Small intestine (tissue), 16 donors: ENCODE data around the gene MOSMO. TPM values are rescaled to one million over a fixed set of nuclear protein-coding genes. Genes with fewer than 3 reads are reported as not detected.
A peak's percentile ranks its signal among the peaks of the same experiment; 100 is the strongest.

ENCODE experiments used
- DNase-seq, 2 donors: peaks; one replicate each; pipeline versions ENCODE4 v3.0.0 to v3.0.0-alpha.2; 2013
- FAIRE-seq: peaks from 2 replicates; lab custom pipeline; 2012; peaks lifted over from hg19 to GRCh38; lab: Jason Lieb, UNC
- H3K27ac ChIP-seq, 3 donors: one replicate each; pipeline ENCODE4 v1.5.1; 2013; ENCODE audit warnings: low read length in 2 of 3, mild to moderate bottlenecking in 2 of 3, control low read depth in 1 of 3, inconsistent platforms in 1 of 3, low read depth in 1 of 3, moderate library complexity in 1 of 3
- H3K27me3 ChIP-seq, 3 donors: one replicate each; pipeline ENCODE4 v1.6.1; 2013; ENCODE audit warnings: low read length in 3 of 3, inconsistent platforms in 1 of 3; ENCODE audit not compliant: control insufficient read depth in 3 of 3, insufficient read depth in 3 of 3
- H3K36me3 ChIP-seq, 3 donors: one replicate each; pipeline ENCODE4 v1.6.1; 2013; ENCODE audit warnings: low read length in 3 of 3, inconsistent platforms in 1 of 3, low read depth in 1 of 3, mild to moderate bottlenecking in 1 of 3, moderate library complexity in 1 of 3; ENCODE audit not compliant: control insufficient read depth in 3 of 3, insufficient read depth in 2 of 3
- H3K4me1 ChIP-seq, 3 donors: one replicate each; pipeline ENCODE4 v1.6.1; 2013; ENCODE audit warnings: low read length in 2 of 3, inconsistent platforms in 1 of 3, low read depth in 1 of 3, mild to moderate bottlenecking in 1 of 3, moderate library complexity in 1 of 3; ENCODE audit not compliant: control insufficient read depth in 3 of 3, insufficient read depth in 2 of 3
- H3K4me3 ChIP-seq, 3 donors: one replicate each; pipeline ENCODE4 v1.5.1; 2013; ENCODE audit warnings: low read length in 3 of 3, control low read depth in 1 of 3, inconsistent platforms in 1 of 3, low read depth in 1 of 3, mild to moderate bottlenecking in 1 of 3, moderate library complexity in 1 of 3
- H3K9me3 ChIP-seq, 2 donors: one replicate each; pipeline ENCODE4 v1.6.1; 2013; ENCODE audit warnings: low read depth in 1 of 2, low read length in 1 of 2; ENCODE audit not compliant: control insufficient read depth in 2 of 2, insufficient read depth in 1 of 2
- WGBS, 3 donors: extraction: QIAGEN DNeasy Blood & Tissue Kit; methylation state at CpG; one replicate each; pipeline ENCODE4 v1.1.7; 2013; 5-methylcytosine and 5-hydroxymethylcytosine counted together
- long read RNA-seq, 10 donors: transcript quantifications; one replicate each; lab custom pipeline, GENCODE V29; 2026
- polyA plus RNA-seq, 4 donors: library from polyadenylated mRNA; stranded (reverse) in 3 of 4; unstranded in 1 of 4; fragments of 200-250 nt in 3 of 4; fragments of 120-200 nt in 1 of 4; gene quantifications; one replicate each; pipeline versions ENCODE4 v1.2.1 to v1.2.3, GENCODE V29; 2013
- donor health status: healthy with polysubstance abuse.
- donor health status: control.
- donor health status: control.
- donor health status: Bipolar disorder and iron deficiency.
- donor health status: healthy.

MOSMO gene
- 10 to 100 TPM in 1 of 4 donors, 1 to 10 TPM in 3; 3.2 to 13.1 (median 6.4) TPM for polyA plus RNA-seq
- long read RNA-seq, donor 1: 0 reads
- long read RNA-seq, donor 2, full-length matches to known transcripts: 1 of 1 reads
- long read RNA-seq, donor 2, partial matches to known transcripts: 0 of 1 reads
- long read RNA-seq, donor 2, other reads (novel, unspliced or antisense): 0 of 1 reads
- long read RNA-seq, donor 3: 0 reads
- long read RNA-seq, donor 4, partial matches to known transcripts: 0 of 1 reads
- long read RNA-seq, donor 4, other reads (novel, unspliced or antisense): 0 of 1 reads
- long read RNA-seq, donor 5, full-length matches to known transcripts: 1 of 1 reads
- long read RNA-seq, donor 5, partial matches to known transcripts: 0 of 1 reads
- long read RNA-seq, donor 5, other reads (novel, unspliced or antisense): 0 of 1 reads
- long read RNA-seq, donor 6, full-length matches to known transcripts: 3 of 3 reads
- long read RNA-seq, donor 6, partial matches to known transcripts: 0 of 3 reads
- long read RNA-seq, donor 6, other reads (novel, unspliced or antisense): 0 of 3 reads
- long read RNA-seq, donor 7, full-length matches to known transcripts: 10 of 10 reads
- long read RNA-seq, donor 7, partial matches to known transcripts: 0 of 10 reads
- long read RNA-seq, donor 7, other reads (novel, unspliced or antisense): 0 of 10 reads
- long read RNA-seq, donor 8, partial matches to known transcripts: 0 of 1 reads
- long read RNA-seq, donor 8, other reads (novel, unspliced or antisense): 0 of 1 reads
- long read RNA-seq, donor 9: 0 reads
- long read RNA-seq, donor 10, full-length matches to known transcripts: 4 of 4 reads
- long read RNA-seq, donor 10, partial matches to known transcripts: 0 of 4 reads
- long read RNA-seq, donor 10, other reads (novel, unspliced or antisense): 0 of 4 reads

GRCh38 chr16:22007509-22008214 lies at the start of gene MOSMO:
MOSMO (plus strand) TSS chr16:22008111; CDS start chr16:22008302, 191 bp downstream.
- Histone ChIP-seq H3K9me3 (no peaks in the 10 kb centered on the region), H3K4me3 (peak within 1 kb of the TSS; percentile 89 to 96 (median 95)), H3K4me1 (peaks cover 2 to 6% (median 5%) of the 10 kb centered on the region in 3 donors), H3K27ac (peak within 1 kb of the TSS; percentile 70 to 91 (median 82)), H3K27me3 (no peaks in the 10 kb centered on the region), H3K36me3 (no peaks in the 10 kb centered on the region)
- DNase-seq (peak; percentile 65 to 81), FAIRE-seq (no peak)
- WGBS, 3 donors: 0 to 1% (median 1%) methylated on average over 50 to 78 of the region's 78 CpGs

GRCh38 chr16:21959050-21959449 lies 48.9 kb upstream of the MOSMO start:
- H3K27ac ChIP-seq: no peak overlapping the region
- H3K9me3 ChIP-seq: no peaks in the 10 kb centered on the region
- WGBS, 3 donors: 72 to 77% (median 72%) methylated on average over 3 of the region's 3 CpGs
- H3K4me1 ChIP-seq: peaks cover 0 to 4% (median 3%) of the 10 kb centered on the region in 3 donors
- H3K27me3 ChIP-seq: no peaks in the 10 kb centered on the region
- H3K36me3 ChIP-seq: peaks cover 22 to 44% (median 24%) of the 10 kb centered on the region in 3 donors
- no peak overlapping the region for H3K4me3 ChIP-seq
- FAIRE-seq: no peak
- DNase-seq: no peak

GRCh38 chr16:21962475-21962874 lies 45.4 kb upstream of the MOSMO start:
- DNase-seq (no peak), FAIRE-seq (no peak)
- Histone ChIP-seq H3K27me3 (no peaks in the 10 kb centered on the region), H3K27ac (no peak overlapping the region), H3K9me3 (no peaks in the 10 kb centered on the region), H3K4me1 (peaks cover 0 to 4% (median 0%) of the 10 kb centered on the region in 3 donors), H3K4me3 (no peak overlapping the region), H3K36me3 (peaks cover 23 to 43% (median 41%) of the 10 kb centered on the region in 3 donors)
- 85 to 90% (median 89%) methylated on average over 5 of the region's 5 CpGs for WGBS, 3 donors

- Histone ChIP-seq H3K4me3 (no peak overlapping the region), H3K9me3 (no peaks in the 10 kb centered on the region), H3K36me3 (peaks cover 23 to 47% (median 44%) of the 10 kb centered on the region in 3 donors), H3K27ac (no peak overlapping the region), H3K27me3 (no peaks in the 10 kb centered on the region), H3K4me1 (peaks cover 0 to 4% (median 0%) of the 10 kb centered on the region in 3 donors)
- 84 to 92% (median 88%) methylated on average over 3 of the region's 3 CpGs for WGBS, 3 donors
- DNase-seq (no peak), FAIRE-seq (no peak)
These were observed 44.0 kb upstream of the MOSMO start for GRCh38 chr16:21963887-21964286.

GRCh38 chr16:21964353-21964752 lies 43.6 kb upstream of the MOSMO start:
- Histone ChIP-seq H3K4me3 (no peak overlapping the region), H3K27me3 (no peaks in the 10 kb centered on the region), H3K4me1 (peaks cover 0 to 4% (median 0%) of the 10 kb centered on the region in 3 donors), H3K27ac (no peak overlapping the region), H3K9me3 (no peaks in the 10 kb centered on the region), H3K36me3 (peaks cover 21 to 47% (median 46%) of the 10 kb centered on the region in 3 donors)
- DNase-seq: peak; percentile 32 to 36
- 43 to 77% (median 66%) methylated on average over 6 of the region's 6 CpGs for WGBS, 3 donors
- no peak for FAIRE-seq

GRCh38 chr16:21971856-21972255 lies 36.1 kb upstream of the MOSMO start:
- no peaks in the 10 kb centered on the region for H3K4me1 ChIP-seq
- no peaks in the 10 kb centered on the region for H3K27me3 ChIP-seq
- H3K4me3 ChIP-seq: no peak overlapping the region
- peaks cover 17 to 47% (median 32%) of the 10 kb centered on the region in 3 donors for H3K36me3 ChIP-seq
- DNase-seq: no peak
- no peak for FAIRE-seq
- 94 to 100% (median 99%) methylated on average over 4 of the region's 4 CpGs for WGBS, 3 donors
- H3K27ac ChIP-seq: no peak overlapping the region
- H3K9me3 ChIP-seq: no peaks in the 10 kb centered on the region

- H3K9me3 ChIP-seq: no peaks in the 10 kb centered on the region
- H3K27me3 ChIP-seq: no peaks in the 10 kb centered on the region
- DNase-seq: no peak
- 96 to 100% (median 96%) methylated on average over 2 of the region's 2 CpGs for WGBS, 3 donors
- peaks cover 20 to 49% (median 33%) of the 10 kb centered on the region in 3 donors for H3K36me3 ChIP-seq
- no peak overlapping the region for H3K4me3 ChIP-seq
- H3K27ac ChIP-seq: no peak overlapping the region
- H3K4me1 ChIP-seq: no peaks in the 10 kb centered on the region
- no peak for FAIRE-seq
These were observed 34.0 kb upstream of the MOSMO start for GRCh38 chr16:21973945-21974344.
